Activated CD8-positive, alpha-beta T cell treated with anti-CD3 and anti-CD28 coated beads for 36 hours (primary cell): ENCODE results near the gene IPMK. TPM values are rescaled to one million over a fixed set of nuclear protein-coding genes. Genes with fewer than 3 reads are reported as not detected.

Experiments used
- ATAC-seq: fragments of 200-7000 bp; cut with Tn5 transposase; one replicate; pipeline ENCODE4 v1.10.0; 2021; ENCODE audit warnings: mild to moderate bottlenecking, moderate library complexity
- CTCF ChIA-PET: fragments of 350-600 bp; sonication (Branson Sonifier 250); formaldehyde crosslinking; loops from one replicate; lab custom pipeline; 2021; ENCODE audit warnings: antibody characterized with exemption; lab: Charles Lee
- POLR2A ChIA-PET: fragments of 350-600 bp; sonication (Branson Sonifier 250); formaldehyde crosslinking; loops from one replicate; lab custom pipeline; 2021; ENCODE audit warnings: antibody characterized with exemption; lab: Charles Lee
- DNase-seq: peaks from one replicate; pipeline ENCODE4 v3.0.0-alpha.2; 2020
- H3K27ac Mint-ChIP-seq: one replicate; pipeline ENCODE4 v1.8.0; 2021; ENCODE audit warnings: mild to moderate bottlenecking, mixed read lengths
- H3K27me3 Mint-ChIP-seq: one replicate; pipeline ENCODE4 v1.8.0; 2021; ENCODE audit warnings: mixed read lengths
- H3K36me3 Mint-ChIP-seq: one replicate; pipeline ENCODE4 v1.8.0; 2021; ENCODE audit warnings: low read depth, mixed read lengths
- H3K4me1 Mint-ChIP-seq: one replicate; pipeline ENCODE4 v1.8.0; 2021; ENCODE audit warnings: low read depth, mixed read lengths
- H3K4me3 Mint-ChIP-seq: one replicate; pipeline ENCODE4 v1.8.0; 2021; ENCODE audit warnings: mild to moderate bottlenecking, moderate library complexity, mixed read lengths
- H3K9me3 Mint-ChIP-seq: one replicate; pipeline ENCODE4 v1.8.0; 2021; ENCODE audit warnings: mixed read lengths
- intact Hi-C: fragments of 100-400 bp; cut with micrococcal nuclease; formaldehyde crosslinking; loops from one replicate; pipeline ENCODE4 v1.10.0; 2022
- total RNA-seq, 2 experiments: library from RNA; stranded (reverse); gene quantifications; one replicate each; pipeline ENCODE4 v1.2.3, GENCODE V29; 2021
- TF ChIP-seq, protein P1 (sequence below): fragments of 200-600 bp; IDR thresholded peaks from one replicate; pipeline ENCODE4 v1.8.0; 2022; ENCODE audit warnings: antibody characterized with exemption, mild to moderate bottlenecking

IPMK gene
- total RNA-seq, 2 experiments from 2014 or later = 9.5 to 10.3 TPM

DNA sequence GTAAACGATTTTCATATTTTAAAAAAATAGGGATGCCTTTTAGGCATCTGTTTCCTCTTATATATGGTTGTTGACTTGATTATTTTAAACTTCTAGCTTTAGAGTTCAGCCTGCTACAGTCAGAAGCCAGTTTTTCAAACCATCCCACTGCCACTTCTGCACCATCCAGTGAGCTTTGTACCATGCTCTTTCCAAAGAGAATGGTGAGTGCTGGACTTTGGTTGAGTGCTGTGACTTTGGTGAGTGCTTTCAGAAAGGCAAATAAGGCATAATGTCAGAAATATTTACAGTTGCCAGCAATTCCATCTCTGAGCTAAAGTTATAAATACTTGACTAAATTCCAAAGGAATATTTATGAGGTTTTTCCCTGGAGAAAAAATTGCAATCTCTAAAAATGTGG is 117.4 kb downstream of the IPMK start:
- POLR2A ChIA-PET = no interaction called here
- CTCF ChIA-PET = no interaction called here

DNA sequence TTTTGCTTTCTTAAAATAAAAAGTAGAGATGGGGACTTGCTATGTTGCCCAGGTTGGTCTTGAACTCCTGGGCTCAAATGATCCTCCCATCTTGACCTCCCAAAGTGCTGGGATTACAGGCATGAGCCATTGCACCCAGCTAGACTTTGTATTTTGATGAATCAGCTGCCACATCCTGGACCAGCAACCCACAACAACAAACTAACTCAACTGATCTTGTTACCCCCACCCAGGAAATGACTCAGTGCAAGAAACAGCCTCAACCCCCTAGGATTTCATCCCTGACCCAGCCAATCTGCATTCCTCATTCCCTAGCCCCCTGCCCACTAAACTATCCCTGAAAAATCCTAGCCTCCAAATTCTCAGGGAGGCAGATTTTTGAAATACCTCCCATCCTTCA is 123.8 kb downstream of the IPMK start:
- no peaks in the 10 kb centered on the region for H3K9me3 Mint-ChIP-seq
- peaks cover 6% of the 10 kb centered on the region for H3K4me1 Mint-ChIP-seq
- peaks cover 9% of the 10 kb centered on the region for H3K27me3 Mint-ChIP-seq
- TF ChIP-seq, protein P1, sequence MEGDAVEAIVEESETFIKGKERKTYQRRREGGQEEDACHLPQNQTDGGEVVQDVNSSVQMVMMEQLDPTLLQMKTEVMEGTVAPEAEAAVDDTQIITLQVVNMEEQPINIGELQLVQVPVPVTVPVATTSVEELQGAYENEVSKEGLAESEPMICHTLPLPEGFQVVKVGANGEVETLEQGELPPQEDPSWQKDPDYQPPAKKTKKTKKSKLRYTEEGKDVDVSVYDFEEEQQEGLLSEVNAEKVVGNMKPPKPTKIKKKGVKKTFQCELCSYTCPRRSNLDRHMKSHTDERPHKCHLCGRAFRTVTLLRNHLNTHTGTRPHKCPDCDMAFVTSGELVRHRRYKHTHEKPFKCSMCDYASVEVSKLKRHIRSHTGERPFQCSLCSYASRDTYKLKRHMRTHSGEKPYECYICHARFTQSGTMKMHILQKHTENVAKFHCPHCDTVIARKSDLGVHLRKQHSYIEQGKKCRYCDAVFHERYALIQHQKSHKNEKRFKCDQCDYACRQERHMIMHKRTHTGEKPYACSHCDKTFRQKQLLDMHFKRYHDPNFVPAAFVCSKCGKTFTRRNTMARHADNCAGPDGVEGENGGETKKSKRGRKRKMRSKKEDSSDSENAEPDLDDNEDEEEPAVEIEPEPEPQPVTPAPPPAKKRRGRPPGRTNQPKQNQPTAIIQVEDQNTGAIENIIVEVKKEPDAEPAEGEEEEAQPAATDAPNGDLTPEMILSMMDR = no peak
- ATAC-seq (peak; percentile 58), DNase-seq (peak; percentile 33)
- CTCF ChIA-PET = no interaction called here
- no peaks in the 10 kb centered on the region for H3K36me3 Mint-ChIP-seq
- H3K27ac Mint-ChIP-seq = no peak overlapping the region
- H3K4me3 Mint-ChIP-seq = no peak overlapping the region
- intact Hi-C loops = no loop called here
- POLR2A ChIA-PET = no interaction called here

More for the DNA sequence above, 117.4 kb downstream of the IPMK start:
- Mint-ChIP-seq H3K4me1 (no peaks in the 10 kb centered on the region), H3K27me3 (peaks cover 10% of the 10 kb centered on the region), H3K4me3 (no peak overlapping the region), H3K27ac (no peak overlapping the region), H3K36me3 (no peaks in the 10 kb centered on the region), H3K9me3 (no peaks in the 10 kb centered on the region)
- DNase-seq = no peak
- ATAC-seq = no peak
- intact Hi-C loops = loop anchor here (10.0 kb wide), 1 partner anchor 805 kb away; no protein-coding TSS in a partner anchor
- TF ChIP-seq, protein P1 = no peak

Other genes with a start within 250 kb of the IPMK start
- gene CISD1, start 1.3 kb upstream of the IPMK start, total RNA-seq = 10 to 100 TPM; 49.7 to 58.2 TPM
- gene UBE2D1, start 67.1 kb upstream of the IPMK start, total RNA-seq = 10 to 100 TPM; 12.1 to 12.8 TPM
- 100 to 1,000 TPM in 1 of 2 experiments, 10 to 100 TPM in 1; 97.3 to 116 TPM for gene TFAM, start 117.5 kb upstream of the IPMK start, total RNA-seq
- not detected for gene BICC1, start 245.0 kb upstream of the IPMK start, total RNA-seq